Measurements from ENCODE around the gene CC2D1A. TPM values are rescaled to one million over a fixed set of nuclear protein-coding genes. Genes with fewer than 3 reads are reported as not detected.

CC2D1A gene
- total RNA-seq, 1 donor from 2014 or later: 6.8 TPM

Other genes starting within 250 kb of the CC2D1A start
- gene MRI1, start 141.7 kb upstream of the CC2D1A start, total RNA-seq: 51.8 and 58.0 TPM in 2 replicates
- gene C19orf53, start 131.7 kb upstream of the CC2D1A start, total RNA-seq: 34.0 and 59.1 TPM in 2 replicates
- gene ZSWIM4, start 110.8 kb upstream of the CC2D1A start, total RNA-seq: 23.7 and 26.0 TPM in 2 replicates
- not detected in 2 replicates for gene NANOS3, start 29.1 kb upstream of the CC2D1A start, total RNA-seq
- gene BRME1, start 84 bp upstream of the CC2D1A start, total RNA-seq: 0.37 and 0.51 TPM in 2 replicates
- gene PODNL1, start 32.2 kb downstream of the CC2D1A start, total RNA-seq: 0.09 and 0.34 TPM in 2 replicates
- gene DCAF15, start 46.3 kb downstream of the CC2D1A start, total RNA-seq: 8.0 and 17.9 TPM in 2 replicates
- gene RFX1, start 100.1 kb downstream of the CC2D1A start, total RNA-seq: 2.0 and 7.5 TPM in 2 replicates
- not detected in 2 replicates for gene RLN3, start 121.9 kb downstream of the CC2D1A start, total RNA-seq
- gene IL27RA, start 125.6 kb downstream of the CC2D1A start, total RNA-seq: 4.5 and 11.4 TPM in 2 replicates
- gene PALM3, start 155.9 kb downstream of the CC2D1A start, total RNA-seq: not detected in 2 replicates
- gene MISP3, start 166.6 kb downstream of the CC2D1A start, total RNA-seq: under 0.01 and 0.19 TPM in 2 replicates
- not detected in 2 replicates for gene C19orf67, start 179.6 kb downstream of the CC2D1A start, total RNA-seq
- gene SAMD1, start 184.6 kb downstream of the CC2D1A start, total RNA-seq: 22.3 and 25.2 TPM in 2 replicates
- gene PRKACA, start 211.6 kb downstream of the CC2D1A start, total RNA-seq: 42.7 and 92.6 TPM in 2 replicates
- 11.4 and 26.8 TPM in 2 replicates for gene ASF1B, start 230.4 kb downstream of the CC2D1A start, total RNA-seq